Measurements from ENCODE around the gene KRTAP10-6. TPM values are rescaled to one million over a fixed set of nuclear protein-coding genes. Genes with fewer than 3 reads are reported as not detected.
"Not testable (repeated sequence)": the region's sequence is repeated elsewhere in the genome, so short reads cannot be mapped to it uniquely, and the experiment has no call there.

Gene KRTAP10-6
- total RNA-seq (not detected), polyA plus RNA-seq (not detected), total RNA-seq (not detected)

GRCh38 chr21:44592446-44593311 is at the start of gene KRTAP10-6:
KRTAP10-6 (minus strand) TSS chr21:44592505; CDS start chr21:44592484, 21 bp downstream.
- CTCF ChIA-PET: no interaction called here
- peak within 1 kb of the TSS in 1 of 9 donors; percentile 70 for H3K27ac Mint-ChIP-seq
- H3K36me3 ChIP-seq (ENCODE audit: control insufficient read depth in 2 of 3, insufficient read depth in 3 of 3, low read length in 3 of 3): no peaks in the 10 kb centered on the region
- H3K9me3 Mint-ChIP-seq: no peaks in the 10 kb centered on the region
- peaks cover 0 to 6% (median 2%) of the 10 kb centered on the region in 7 donors for H3K4me1 Mint-ChIP-seq
- H3K27ac ChIP-seq (ENCODE audit: low read depth, low read length): no peak within 1 kb of the TSS
- intact Hi-C loops (cut with micrococcal nuclease): loop anchor here in 1 of 2 donors (1.0 kb wide), 1 partner anchor 19 kb away; the partner anchor contains the start of gene KRTAP10-4
- H3K4me1 ChIP-seq (ENCODE audit: control insufficient read depth in 2 of 2, insufficient read depth in 2 of 2, low read length in 2 of 2): no peaks in the 10 kb centered on the region
- H3K4me3 Mint-ChIP-seq: peak within 1 kb of the TSS in 1 of 10 donors; percentile 12
- no peak within 1 kb of the TSS for H3K4me3 ChIP-seq (ENCODE audit: low read length)
- DNase-seq: no peak
- peaks cover 0 to 17% (median 5%) of the 10 kb centered on the region in 5 donors for H3K27me3 Mint-ChIP-seq
- no peak for ATAC-seq
- POLR2A ChIA-PET: interaction anchor here (1.1 kb wide), 1 partner anchor 65 kb away, joined by 3 read pairs; the partner anchor contains the start of gene KRTAP12-3
- no peaks in the 10 kb centered on the region for H3K27me3 ChIP-seq (ENCODE audit: control insufficient read depth in 2 of 2, insufficient read depth in 2 of 2, low read length in 2 of 2)
- H3K9me3 ChIP-seq (ENCODE audit: control insufficient read depth in 2 of 3, low read length in 3 of 3): no peaks in the 10 kb centered on the region
- H3K36me3 Mint-ChIP-seq: no peaks in the 10 kb centered on the region

- no peak overlapping the region for H3K27ac ChIP-seq (ENCODE audit: low read depth, low read length)
- ChIA-PET CTCF (no interaction called here), POLR2A (no interaction called here)
- Mint-ChIP-seq H3K27me3 (peaks cover 0 to 14% (median 8%) of the 10 kb centered on the region in 5 donors), H3K36me3 (peaks cover 10 to 28% (median 15%) of the 10 kb centered on the region in 5 donors), H3K4me3 (no peak overlapping the region), H3K4me1 (peaks cover 0 to 6% (median 1%) of the 10 kb centered on the region in 7 donors), H3K9me3 (peaks cover 10 to 49% (median 31%) of the 10 kb centered on the region in 11 donors), H3K27ac (peak overlapping the region in 1 of 9 donors; percentile 62)
- H3K4me3 ChIP-seq (ENCODE audit: low read length): no peak overlapping the region
- H3K36me3 ChIP-seq (ENCODE audit: control insufficient read depth in 2 of 3, insufficient read depth in 3 of 3, low read length in 3 of 3): no peaks in the 10 kb centered on the region
- no peaks in the 10 kb centered on the region for H3K4me1 ChIP-seq (ENCODE audit: control insufficient read depth in 2 of 2, insufficient read depth in 2 of 2, low read length in 2 of 2)
- intact Hi-C loops (cut with micrococcal nuclease): no loop called here
- ATAC-seq (no peak), DNase-seq (no peak)
- H3K27me3 ChIP-seq (ENCODE audit: control insufficient read depth in 2 of 2, insufficient read depth in 2 of 2, low read length in 2 of 2): no peaks in the 10 kb centered on the region
- peaks cover 0 to 23% (median 9%) of the 10 kb centered on the region in 3 experiments for H3K9me3 ChIP-seq (ENCODE audit: control insufficient read depth in 2 of 3, low read length in 3 of 3)
Observed at GRCh38 chr21:44640761-44641160, 48.5 kb upstream of the KRTAP10-6 start.

GRCh38 chr21:44639331-44639655 is 47.0 kb upstream of the KRTAP10-6 start:
- ATAC-seq: no peak
- intact Hi-C loops (cut with micrococcal nuclease): loop anchor here in 1 of 2 donors (2.0 kb wide), 1 partner anchor 48 kb away; no protein-coding TSS in a partner anchor
- H3K36me3 Mint-ChIP-seq: peaks cover 3 to 19% (median 11%) of the 10 kb centered on the region in 5 donors
- peaks cover 0 to 18% (median 3%) of the 10 kb centered on the region in 3 experiments for H3K9me3 ChIP-seq (ENCODE audit: control insufficient read depth in 2 of 3, low read length in 3 of 3)
- H3K9me3 Mint-ChIP-seq: peaks cover 10 to 40% (median 20%) of the 10 kb centered on the region in 11 donors
- no peak for DNase-seq
- no peaks in the 10 kb centered on the region for H3K4me1 ChIP-seq (ENCODE audit: control insufficient read depth in 2 of 2, insufficient read depth in 2 of 2, low read length in 2 of 2)
- H3K27ac Mint-ChIP-seq: no peak overlapping the region
- no peaks in the 10 kb centered on the region for H3K27me3 ChIP-seq (ENCODE audit: control insufficient read depth in 2 of 2, insufficient read depth in 2 of 2, low read length in 2 of 2)
- no peak overlapping the region for H3K27ac ChIP-seq (ENCODE audit: low read depth, low read length)
- ChIA-PET POLR2A (no interaction called here), CTCF (no interaction called here)
- H3K36me3 ChIP-seq (ENCODE audit: control insufficient read depth in 2 of 3, insufficient read depth in 3 of 3, low read length in 3 of 3): no peaks in the 10 kb centered on the region
- no peak overlapping the region for H3K4me3 Mint-ChIP-seq
- H3K4me3 ChIP-seq (ENCODE audit: low read length): no peak overlapping the region
- peaks cover 0 to 6% (median 0%) of the 10 kb centered on the region in 7 donors for H3K4me1 Mint-ChIP-seq
- peaks cover 0 to 14% (median 8%) of the 10 kb centered on the region in 5 donors for H3K27me3 Mint-ChIP-seq

GRCh38 chr21:44638506-44639330 is 46.4 kb upstream of the KRTAP10-6 start:
- POLR2A ChIA-PET; DNase-seq; H3K4me3 ChIP-seq (ENCODE audit: low read length); H3K36me3 ChIP-seq (ENCODE audit: control insufficient read depth in 2 of 3, insufficient read depth in 3 of 3, low read length in 3 of 3); H3K27ac ChIP-seq (ENCODE audit: low read depth, low read length); H3K4me1 Mint-ChIP-seq; H3K27ac Mint-ChIP-seq; CTCF ChIA-PET; H3K4me1 ChIP-seq (ENCODE audit: control insufficient read depth in 2 of 2, insufficient read depth in 2 of 2, low read length in 2 of 2); H3K4me3 Mint-ChIP-seq; ATAC-seq; H3K27me3 ChIP-seq (ENCODE audit: control insufficient read depth in 2 of 2, insufficient read depth in 2 of 2, low read length in 2 of 2): not testable (repeated sequence)
- intact Hi-C loops (cut with micrococcal nuclease): loop anchor here in 1 of 2 donors (2.0 kb wide), 1 partner anchor 48 kb away; no protein-coding TSS in a partner anchor
- H3K36me3 Mint-ChIP-seq: peaks cover 0 to 15% (median 9%) of the 10 kb centered on the region in 5 donors
- peaks cover 10 to 37% (median 17%) of the 10 kb centered on the region in 11 donors for H3K9me3 Mint-ChIP-seq
- peaks cover 0 to 20% (median 8%) of the 10 kb centered on the region in 5 donors for H3K27me3 Mint-ChIP-seq
- peaks cover 0 to 13% (median 3%) of the 10 kb centered on the region in 3 experiments for H3K9me3 ChIP-seq (ENCODE audit: control insufficient read depth in 2 of 3, low read length in 3 of 3)

GRCh38 chr21:44637851-44638348 is 45.6 kb upstream of the KRTAP10-6 start:
- H3K36me3 ChIP-seq (ENCODE audit: control insufficient read depth in 2 of 3, insufficient read depth in 3 of 3, low read length in 3 of 3); H3K4me1 Mint-ChIP-seq; H3K4me3 Mint-ChIP-seq; ATAC-seq; H3K27ac ChIP-seq (ENCODE audit: low read depth, low read length); H3K27me3 ChIP-seq (ENCODE audit: control insufficient read depth in 2 of 2, insufficient read depth in 2 of 2, low read length in 2 of 2); H3K4me3 ChIP-seq (ENCODE audit: low read length); H3K9me3 ChIP-seq (ENCODE audit: control insufficient read depth in 2 of 3, low read length in 3 of 3); POLR2A ChIA-PET; H3K4me1 ChIP-seq (ENCODE audit: control insufficient read depth in 2 of 2, insufficient read depth in 2 of 2, low read length in 2 of 2); DNase-seq: not testable (repeated sequence)
- intact Hi-C loops (cut with micrococcal nuclease): loop anchor here in 1 of 2 donors (2.0 kb wide), 1 partner anchor 47 kb away; no protein-coding TSS in a partner anchor
- H3K27me3 Mint-ChIP-seq: peaks cover 0 to 26% (median 8%) of the 10 kb centered on the region in 5 donors
- H3K27ac Mint-ChIP-seq: peak overlapping the region in 1 of 9 donors; percentile 43
- CTCF ChIA-PET: interaction anchor here (1.2 kb wide), 1 partner anchor 9 kb away, joined by 3 read pairs; the partner anchor contains the start of gene KRTAP10-11
- H3K9me3 Mint-ChIP-seq: peaks cover 10 to 38% (median 15%) of the 10 kb centered on the region in 11 donors
- peaks cover 0 to 14% (median 9%) of the 10 kb centered on the region in 5 donors for H3K36me3 Mint-ChIP-seq

All from naive thymus-derived CD4-positive, alpha-beta T cell (primary cell).